Uterus (tissue), 2 donors: ENCODE measurements around the gene EGFLAM.

Source experiments
- CTCF ChIP-seq, 4 experiments: fragments of 200-600 bp in 2 of 4; fragments of 450-650 bp in 2 of 4; sonication (generic) in 2 of 4; IDR thresholded peaks; one replicate each; pipeline ENCODE4 v1.5.1; 2016 to 2019; ENCODE audit warnings: antibody characterized with exemption in 4 of 4, mild to moderate bottlenecking in 2 of 4, moderate library complexity in 1 of 4
- POLR2A ChIP-seq, 2 donors: fragments of 450-650 bp; IDR thresholded peaks; one replicate each; pipeline ENCODE4 v1.6.1; 2016; ENCODE audit warnings: antibody characterized with exemption in 2 of 2, mild to moderate bottlenecking in 1 of 2, moderate library complexity in 1 of 2

GRCh38 chr5:38384396-38384795 lies 126.0 kb downstream of the EGFLAM start:
- TF ChIP-seq CTCF (IDR thresholded peaks at IDR 0.05): no peak
- TF ChIP-seq POLR2A (IDR thresholded peaks at IDR 0.05): no peak
